NT2/D1 (cell line): Measurements from ENCODE around the gene INPP4B.

Experiments
- YY1 ChIP-seq: IDR thresholded peaks from 2 replicates; pipeline ENCODE4 v1.6.1; 2011; ENCODE audit not compliant: insufficient read length, insufficient read depth
- ZNF274 ChIP-seq: IDR thresholded peaks from 2 replicates; pipeline ENCODE4 v1.6.1; 2011; ENCODE audit warnings: mild to moderate bottlenecking, low read depth, low read length

GRCh38 chr4:142713282-142714030 is 132.6 kb downstream of the INPP4B start:
- TF ChIP-seq ZNF274 = no peak
- TF ChIP-seq YY1 = no peak
